H1 (cell line): ENCODE results near the gene KLHL29. TPM values are rescaled to one million over a fixed set of nuclear protein-coding genes. Genes with fewer than 3 reads are reported as not detected.

Experiments
- CTCF ChIA-PET: fragments of 300-600 bp; sonication (Branson Sonifier 250); formaldehyde crosslinking; loops from one replicate; lab custom pipeline; 2021; ENCODE audit not compliant: partially characterized antibody; lab: Charles Lee
- POLR2A ChIA-PET: fragments of 300-600 bp; sonication (Branson Sonifier 250); formaldehyde crosslinking; loops from one replicate; lab custom pipeline; 2021; ENCODE audit warnings: inconsistent platforms; ENCODE audit not compliant: partially characterized antibody; lab: Charles Lee
- DNase-seq, 2 experiments: peaks; one replicate each; pipeline versions ENCODE4 v3.0.0 to v3.0.0-alpha.2; 2010 to 2022; ENCODE audit warnings: low spot score in 2 of 2, low read depth in 1 of 2, mixed read lengths in 1 of 2
- FAIRE-seq: peaks from 2 replicates; lab custom pipeline; 2011; peaks lifted over from hg19 to GRCh38; lab: Jason Lieb, UNC
- H2AFZ ChIP-seq: 2 replicates; pipeline ENCODE4 v1.8.1; 2012; ENCODE audit warnings: low read length, inconsistent platforms
- H2AK5ac ChIP-seq: 2 replicates; pipeline ENCODE4 v1.6.1; 2013; ENCODE audit warnings: low read depth, low read length
- H2BK120ac ChIP-seq: replicated peaks from 2 replicates; pipeline ENCODE3; 2013; ENCODE audit warnings: low read depth, low read length, inconsistent platforms
- H2BK12ac ChIP-seq: 2 replicates; pipeline ENCODE4 v1.6.1; 2013; ENCODE audit warnings: low read depth, low read length
- H2BK15ac ChIP-seq: 2 replicates; pipeline ENCODE4 v1.6.1; 2013; ENCODE audit warnings: low read length
- H2BK20ac ChIP-seq: 2 replicates; pipeline ENCODE4 v1.6.1; 2013; ENCODE audit warnings: low read length
- H2BK5ac ChIP-seq: 2 replicates; pipeline ENCODE4 v1.6.1; 2013; ENCODE audit warnings: low read depth, low read length
- H3K14ac ChIP-seq: 2 replicates; pipeline ENCODE4 v1.6.1; 2013; ENCODE audit warnings: inconsistent platforms; ENCODE audit not compliant: insufficient read length
- H3K18ac ChIP-seq: 2 replicates; pipeline ENCODE4 v1.6.1; 2013; ENCODE audit warnings: low read length; ENCODE audit errors: extremely low read depth
- H3K23ac ChIP-seq: 2 replicates; pipeline ENCODE4 v1.6.1; 2013; ENCODE audit warnings: inconsistent platforms; ENCODE audit not compliant: insufficient read length
- H3K23me2 ChIP-seq: 2 replicates; pipeline ENCODE4 v1.6.1; 2013; ENCODE audit warnings: low read depth, low read length
- H3K27ac ChIP-seq: 2 replicates; pipeline ENCODE4 v1.6.1; 2011; ENCODE audit warnings: low read depth, low read length, inconsistent platforms
- H3K27me3 ChIP-seq, 4 experiments: replicated peaks in 1 of 4; 1 replicate in 1 of 4; 2 replicates in 3 of 4; pipeline versions ENCODE4 v1.6.1 to v1.8.1; 2011 to 2013; ENCODE audit warnings: low read length in 3 of 4, mild to moderate bottlenecking in 3 of 4, inconsistent platforms in 2 of 4, mixed read lengths in 2 of 4, moderate library complexity in 1 of 4; ENCODE audit not compliant: control insufficient read depth in 3 of 4, insufficient read depth in 3 of 4; ENCODE audit errors: extremely low read depth in 1 of 4
- H3K36me3 ChIP-seq, 4 experiments: 2 replicates each; pipeline versions ENCODE4 v1.6.1 to v1.8.1; 2011 to 2013; ENCODE audit warnings: mild to moderate bottlenecking in 4 of 4, low read length in 3 of 4, moderate library complexity in 2 of 4, control low read depth in 1 of 4, inconsistent platforms in 1 of 4; ENCODE audit not compliant: insufficient read depth in 4 of 4, control insufficient read depth in 2 of 4
- H3K4ac ChIP-seq: replicated peaks from 2 replicates; pipeline ENCODE3; 2013; ENCODE audit warnings: low read length, low read depth, mixed read lengths, inconsistent platforms; ENCODE audit not compliant: insufficient read length
- H3K4me1 ChIP-seq, 4 experiments: replicated peaks in 1 of 4; 1 replicate in 1 of 4; 2 replicates in 3 of 4; pipeline versions ENCODE4 v1.6.1 to v1.8.1; 2011 to 2013; ENCODE audit warnings: low read length in 3 of 4, inconsistent platforms in 2 of 4, mixed read lengths in 1 of 4; ENCODE audit not compliant: insufficient read depth in 4 of 4, control insufficient read depth in 3 of 4
- H3K4me2 ChIP-seq, 2 experiments: 2 replicates each; pipeline versions ENCODE4 v1.6.1 to v1.8.1; 2011 to 2013; ENCODE audit warnings: low read depth in 2 of 2, low read length in 2 of 2, control low read depth in 1 of 2, inconsistent platforms in 1 of 2, mild to moderate bottlenecking in 1 of 2; ENCODE audit not compliant: insufficient read depth in 1 of 2
- H3K4me3 ChIP-seq, 4 experiments: fragments of 200-600, 300-600 bp in 1 of 4; sonication (generic), shearing (Covaris generic), sonication (Bioruptor Twin) in 1 of 4; 2 replicates each; pipeline versions ENCODE4 v1.5.1 to v1.8.1; 2011 to 2016; ENCODE audit warnings: low read length in 4 of 4, low read depth in 3 of 4, control low read depth in 2 of 4, inconsistent platforms in 2 of 4, mild to moderate bottlenecking in 2 of 4, mixed read lengths in 1 of 4, moderate library complexity in 1 of 4; ENCODE audit not compliant: insufficient read depth in 2 of 4; ENCODE audit errors: extremely low read depth in 1 of 4
- H3K56ac ChIP-seq: replicated peaks from 2 replicates; pipeline ENCODE3; 2013; ENCODE audit warnings: low read depth, mild to moderate bottlenecking, mixed read lengths, low read length, inconsistent platforms; ENCODE audit not compliant: insufficient read length
- H3K79me1 ChIP-seq: 2 replicates; pipeline ENCODE4 v1.6.1; 2013; ENCODE audit warnings: low read depth, low read length, control low read depth
- H3K79me2 ChIP-seq, 2 experiments: 2 replicates each; pipeline versions ENCODE4 v1.6.1 to v1.8.1; 2012 to 2013; ENCODE audit warnings: low read length in 2 of 2, mild to moderate bottlenecking in 2 of 2, inconsistent platforms in 1 of 2; ENCODE audit not compliant: insufficient read depth in 2 of 2, control insufficient read depth in 1 of 2
- H3K9ac ChIP-seq, 4 experiments: replicated peaks in 1 of 4; 1 replicate in 1 of 4; 2 replicates in 3 of 4; pipeline versions ENCODE4 v1.6.1 to v1.8.1; 2011 to 2013; ENCODE audit warnings: low read depth in 3 of 4, low read length in 3 of 4, control low read depth in 2 of 4, mild to moderate bottlenecking in 2 of 4, moderate library complexity in 2 of 4, inconsistent platforms in 1 of 4; ENCODE audit errors: extremely low read depth in 1 of 4
- H3K9me3 ChIP-seq, 2 experiments: 2 replicates each; pipeline versions ENCODE4 v1.6.1 to v1.8.1; 2012 to 2013; ENCODE audit warnings: mild to moderate bottlenecking in 2 of 2, moderate library complexity in 2 of 2, control low read depth in 1 of 2, inconsistent platforms in 1 of 2, low read depth in 1 of 2, low read length in 1 of 2, mixed read lengths in 1 of 2; ENCODE audit not compliant: insufficient read depth in 2 of 2
- H4K20me1 ChIP-seq, 2 experiments: replicated peaks in 1 of 2; 2 replicates each; pipeline versions ENCODE3 to v1.8.1; 2011 to 2013; ENCODE audit warnings: inconsistent platforms in 2 of 2, low read length in 2 of 2, mild to moderate bottlenecking in 1 of 2; ENCODE audit not compliant: insufficient read depth in 2 of 2, control insufficient read depth in 1 of 2
- H4K5ac ChIP-seq: 2 replicates; pipeline ENCODE4 v1.6.1; 2013; ENCODE audit warnings: low read length, low read depth, mixed read lengths, inconsistent platforms; ENCODE audit not compliant: insufficient read length
- H4K8ac ChIP-seq: 2 replicates; pipeline ENCODE4 v1.8.0; 2013; ENCODE audit warnings: mild to moderate bottlenecking, moderate library complexity, low read length, inconsistent platforms; ENCODE audit not compliant: insufficient read depth; ENCODE audit errors: extremely low read depth
- H4K91ac ChIP-seq: replicated peaks from 2 replicates; pipeline ENCODE3; 2013; ENCODE audit warnings: low read length, mixed read lengths, inconsistent platforms; ENCODE audit not compliant: insufficient read length
- POLR2AphosphoS5 ChIP-seq: IDR thresholded peaks from 2 replicates; pipeline ENCODE4 v1.6.1; 2011; ENCODE audit warnings: low read depth, low read length
- RBBP5 ChIP-seq: IDR thresholded peaks from 2 replicates; pipeline ENCODE4 v1.7.1; 2012; ENCODE audit warnings: low read depth, mild to moderate bottlenecking, inconsistent platforms, low read length, moderate library complexity, borderline replicate concordance
- ZNF274 ChIP-seq: IDR thresholded peaks from 2 replicates; pipeline ENCODE4 v1.7.0; 2012; ENCODE audit warnings: low read length, borderline replicate concordance; ENCODE audit errors: extremely low read depth
- WGBS, 2 experiments: shearing (Covaris generic) in 1 of 2; methylation state at CpG; one replicate each; pipeline versions ENCODE4 v1.1.6 to v1.1.7; 2013 to 2015; ENCODE audit warnings: low lambda C conversion rate in 2 of 2, mixed read lengths in 2 of 2, inconsistent platforms in 1 of 2, low coverage in 1 of 2, missing lambda C conversion rate in 1 of 2; ENCODE audit not compliant: insufficient replicate concordance in 2 of 2, insufficient coverage in 1 of 2, insufficient read length in 1 of 2; ENCODE audit errors: extremely low coverage in 1 of 2, missing lambda C conversion rate in 1 of 2; 5-methylcytosine and 5-hydroxymethylcytosine counted together
- polyA plus RNA-seq, 7 experiments: library from polyadenylated mRNA; depleted of rRNA in 3 of 7; stranded (reverse) in 5 of 7; unstranded in 2 of 7; fragments of >200 nt in 5 of 7; fragments of 200-250 nt in 2 of 7; gene quantifications; 1 replicate in 5 of 7; 2 replicates in 1 of 7; 4 replicates in 1 of 7; pipeline versions ENCODE4 v1.2.1 to v1.2.3, GENCODE V29; 2011 to 2013; ENCODE audit warnings: missing spikeins in 2 of 7, mixed read lengths in 2 of 7
- total RNA-seq: library from RNA; stranded (reverse); fragmentation: NEBNext Ultra II Directional; extraction: Animal tissue kit (Norgen Biotek cat#: 25700); gene quantifications from 2 replicates; pipeline ENCODE4 v1.2.1, GENCODE V29; 2021

KLHL29 gene
- total and polyA plus RNA-seq, 2 of the 8 experiments (the other 6 are each of a cell fraction or from before 2014, with no cell fraction given): 1.1 to 4.7 TPM

DNA sequence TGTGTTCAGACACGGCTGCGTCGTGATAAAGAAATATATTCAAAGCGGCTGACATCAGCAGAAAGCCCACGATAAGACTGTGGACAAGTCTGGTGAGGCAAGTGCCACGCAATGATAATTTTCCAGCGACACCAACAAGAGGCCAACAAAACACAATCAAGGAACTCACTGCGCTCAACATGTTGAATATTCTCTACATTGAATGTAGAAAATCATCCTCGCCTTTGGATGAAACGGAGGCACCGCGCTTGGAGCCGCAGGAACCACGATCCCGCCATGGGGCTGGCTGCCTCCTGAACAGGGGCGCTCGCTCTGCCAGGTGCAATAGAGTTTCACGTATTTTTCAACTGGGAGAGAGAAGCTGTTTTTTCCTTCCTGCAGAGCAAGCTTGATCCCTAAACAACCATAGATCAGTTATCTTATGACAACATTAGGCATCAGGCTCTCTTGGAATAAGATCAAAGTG lies 321.7 kb downstream of the KLHL29 start:
- Histone ChIP-seq H3K36me3 (no peaks in the 10 kb centered on the region), H2AK5ac (no peak overlapping the region), H3K23me2 (no peaks in the 10 kb centered on the region), H3K27ac (no peak overlapping the region), H3K27me3 (no peaks in the 10 kb centered on the region), H2BK12ac (no peak overlapping the region), H3K4me3 (no peak overlapping the region)
- no peak for FAIRE-seq
- WGBS, 2 experiments: 92% methylated on average over 18 of the region's 18 CpGs; no CpG with 5 or more reads in 1 of the 2 experiments
- CTCF ChIA-PET: interaction anchor here (0.9 to 1.9 kb wide), 9 partner anchors 8 to 250 kb away, joined by 3 to 5 read pairs (median 4); no protein-coding TSS in a partner anchor
- no peak for TF ChIP-seq POLR2AphosphoS5
- TF ChIP-seq ZNF274: no peak
- no peak for TF ChIP-seq RBBP5
- TF ChIP-seq, all 59 proteins: peak for 0
- Histone ChIP-seq H3K23ac (no peak overlapping the region), H3K4ac (no peak overlapping the region), H3K14ac (no peak overlapping the region), H3K79me2 (no peaks in the 10 kb centered on the region), H4K8ac (no peak overlapping the region), H3K4me1 (peaks cover 0 to 10% (median 0%) of the 10 kb centered on the region in 4 experiments; a peak in 4 of 7 replicates), H2BK120ac (no peak overlapping the region), H2BK15ac (no peak overlapping the region), H3K4me2 (no peak overlapping the region), H4K5ac (no peak overlapping the region), H3K56ac (no peak overlapping the region), H2BK5ac (no peak overlapping the region; the same call in 1 of the 2 replicates), H3K18ac (no peak overlapping the region), H4K91ac (no peak overlapping the region), H3K9ac (no peak overlapping the region), H3K9me3 (no peaks in the 10 kb centered on the region), H2BK20ac (no peak overlapping the region), H4K20me1 (peaks cover 0 to 2% of the 10 kb centered on the region in 2 experiments), H2AFZ (no peak overlapping the region), H3K79me1 (no peaks in the 10 kb centered on the region)
- POLR2A ChIA-PET: no interaction called here
- no peak for DNase-seq
